Immature natural killer cell (primary cell): ENCODE results near the gene ZNF519. TPM values are rescaled to one million over a fixed set of nuclear protein-coding genes. Genes with fewer than 3 reads are reported as not detected.
"Not testable (repeated sequence)": the region's sequence is repeated elsewhere in the genome, so short reads cannot be mapped to it uniquely, and the experiment has no call there.

Experiments
- DNase-seq, 3 donors: peaks; one replicate each; pipeline ENCODE4 v3.0.0; 2022; ENCODE audit warnings: mixed read lengths in 1 of 3
- H3K27ac Mint-ChIP-seq, 6 donors: one replicate each; pipeline ENCODE4 v1.8.0; 2020; ENCODE audit warnings: mixed read lengths in 6 of 6, mild to moderate bottlenecking in 5 of 6, inconsistent platforms in 4 of 6, moderate library complexity in 3 of 6
- H3K27me3 Mint-ChIP-seq, 3 donors: one replicate each; pipeline ENCODE4 v1.8.0; 2020 to 2021; ENCODE audit warnings: low read depth in 3 of 3, mild to moderate bottlenecking in 3 of 3, mixed read lengths in 3 of 3, moderate library complexity in 3 of 3, inconsistent platforms in 1 of 3
- H3K36me3 Mint-ChIP-seq, 3 donors: one replicate each; pipeline ENCODE4 v1.8.0; 2020; ENCODE audit warnings: mixed read lengths in 3 of 3, inconsistent platforms in 2 of 3, mild to moderate bottlenecking in 2 of 3
- H3K4me1 Mint-ChIP-seq, 2 donors: one replicate each; pipeline ENCODE4 v1.8.0; 2020; ENCODE audit warnings: inconsistent platforms in 2 of 2, mild to moderate bottlenecking in 2 of 2, mixed read lengths in 2 of 2, moderate library complexity in 1 of 2
- H3K4me3 Mint-ChIP-seq, 5 donors: one replicate each; pipeline ENCODE4 v1.8.0; 2020; ENCODE audit warnings: mild to moderate bottlenecking in 5 of 5, mixed read lengths in 5 of 5, inconsistent platforms in 3 of 5, moderate library complexity in 3 of 5
- H3K9me3 Mint-ChIP-seq, 6 donors: one replicate each; pipeline ENCODE4 v1.8.0; 2020; ENCODE audit warnings: mild to moderate bottlenecking in 6 of 6, mixed read lengths in 6 of 6, inconsistent platforms in 4 of 6, moderate library complexity in 3 of 6
- polyA plus RNA-seq, 3 donors: library from polyadenylated mRNA; unstranded; fragments of 300-500 nt; fragmentation: Illumina TruSeq; gene quantifications; one replicate each; pipeline ENCODE4 v1.2.3, GENCODE V29; 2021

ZNF519 gene
- 1 to 10 TPM; 1.8 to 7.4 (median 3.8) TPM for polyA plus RNA-seq

DNA sequence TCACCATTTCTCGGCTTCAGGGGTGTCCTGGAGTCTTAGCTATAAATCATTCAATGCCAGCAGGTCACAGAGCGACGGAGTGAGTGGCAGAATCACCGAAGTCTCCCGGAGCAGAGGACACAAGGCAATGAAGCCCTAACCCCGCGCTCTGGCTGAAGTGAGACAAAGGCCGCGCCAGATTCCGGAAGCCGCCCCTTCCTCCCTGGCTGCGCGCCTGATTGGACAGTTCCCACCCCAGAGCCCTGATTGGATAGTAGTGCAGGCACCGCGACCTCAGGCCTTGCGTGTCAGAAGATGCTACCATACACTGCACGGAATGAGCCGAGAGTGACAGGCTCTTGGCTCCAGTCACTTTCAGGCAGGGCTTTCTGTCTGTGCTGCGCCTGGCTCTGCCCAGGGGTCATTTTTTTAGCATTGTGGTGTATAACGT lies at the start of gene ZNF519:
Gene ZNF519 (minus strand): TSS at position 165 of the 430 bp plus-strand sequence. CDS start 158 bp downstream, at position 7.
- H3K4me1 Mint-ChIP-seq: peaks cover 14 to 19% of the 10 kb centered on the region in 2 donors
- H3K36me3 Mint-ChIP-seq, H3K27me3 Mint-ChIP-seq, H3K9me3 Mint-ChIP-seq: not testable (repeated sequence)
- H3K27ac Mint-ChIP-seq: peak within 1 kb of the TSS; percentile 80 to 92 (median 84)
- H3K4me3 Mint-ChIP-seq: peak within 1 kb of the TSS; percentile 91 to 96 (median 93)
- DNase-seq: peak; percentile 89 to 91 (median 90)

GRCh38 chr18:14179306-14179705 lies 47.1 kb upstream of the ZNF519 start:
- Mint-ChIP-seq H3K4me3 (peak overlapping the region; percentile 83 to 94 (median 91)), H3K9me3 (no peaks in the 10 kb centered on the region), H3K36me3 (no peaks in the 10 kb centered on the region), H3K27ac (peak overlapping the region in 5 of 6 donors; percentile 32 to 87 (median 44)), H3K27me3 (peaks cover 0 to 2% (median 0%) of the 10 kb centered on the region in 3 donors), H3K4me1 (peaks cover 8 to 11% of the 10 kb centered on the region in 2 donors)
- DNase-seq: peak; percentile 3 to 29 (median 11)

- H3K4me3 Mint-ChIP-seq: peak overlapping the region; percentile 83 to 94 (median 91)
- not testable (repeated sequence) for H3K27me3 Mint-ChIP-seq, H3K36me3 Mint-ChIP-seq, H3K9me3 Mint-ChIP-seq
- H3K4me1 Mint-ChIP-seq: peaks cover 8 to 11% of the 10 kb centered on the region in 2 donors
- H3K27ac Mint-ChIP-seq: peak overlapping the region in 5 of 6 donors; percentile 40 to 87 (median 80)
- DNase-seq: peak; percentile 75 to 80 (median 75)
These were observed 46.3 kb upstream of the ZNF519 start for GRCh38 chr18:14178321-14179196.

DNA sequence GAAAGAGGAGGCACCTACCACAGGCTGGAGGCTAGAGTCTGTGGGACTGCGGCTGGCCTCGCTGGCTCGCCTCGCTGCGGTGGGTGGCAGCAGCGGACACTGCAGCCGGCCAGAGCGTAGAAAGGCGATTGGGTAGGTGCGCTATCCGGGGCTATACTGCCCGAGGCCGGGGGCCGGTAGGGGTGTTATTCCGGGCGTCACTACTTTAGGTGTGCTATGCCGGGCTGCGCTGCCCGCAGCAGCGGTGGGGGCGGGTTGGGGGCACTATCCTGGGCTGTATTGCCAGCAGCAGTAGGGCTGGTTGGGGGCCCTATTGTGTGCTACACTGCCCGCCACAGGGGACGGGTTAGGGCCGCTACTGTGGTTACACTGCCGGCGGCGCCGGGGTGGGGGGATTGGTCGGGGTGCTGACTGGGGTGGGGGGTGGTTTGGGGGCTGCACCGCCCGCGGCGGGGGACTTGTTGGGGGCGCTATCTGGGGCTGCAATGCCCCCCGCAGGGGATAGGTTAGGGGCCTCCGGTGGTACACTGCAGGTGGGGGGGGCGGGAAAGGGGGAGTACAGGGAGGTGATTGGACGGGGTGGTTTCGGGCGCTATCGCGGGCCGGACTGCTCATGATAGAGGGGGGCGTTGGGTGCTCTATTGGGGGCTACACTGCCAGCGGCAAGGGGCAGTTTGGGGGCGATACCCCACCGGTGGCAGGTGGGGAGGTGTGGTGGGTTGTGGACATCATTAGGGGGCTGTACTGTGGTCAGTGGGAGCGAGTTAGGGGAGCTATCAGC lies 45.5 kb upstream of the ZNF519 start:
- Mint-ChIP-seq H3K4me3 (peak overlapping the region in 4 of 5 donors; percentile 86 to 94 (median 92)), H3K4me1 (peaks cover 8 to 11% of the 10 kb centered on the region in 2 donors)
- not testable (repeated sequence) for H3K27me3 Mint-ChIP-seq, DNase-seq, H3K36me3 Mint-ChIP-seq, H3K9me3 Mint-ChIP-seq, H3K27ac Mint-ChIP-seq

DNA sequence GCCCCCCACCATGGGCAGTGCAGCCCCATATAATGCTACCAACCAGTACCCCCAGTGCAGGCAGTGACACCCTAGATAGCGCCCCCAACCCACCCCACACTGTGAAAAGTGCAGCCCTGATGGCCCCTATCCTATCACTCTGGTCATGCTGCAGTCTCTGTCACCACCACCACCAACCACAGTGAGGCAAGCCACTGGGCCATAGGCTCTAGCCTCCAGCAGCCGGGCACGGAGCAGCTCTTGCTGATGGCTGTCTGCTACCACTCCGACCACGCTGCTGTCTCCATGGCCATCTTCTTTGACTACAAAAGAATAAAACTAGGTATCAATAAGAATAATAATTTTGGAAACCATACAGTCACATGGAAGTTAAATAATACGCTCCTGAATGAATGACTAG lies 43.2 kb upstream of the ZNF519 start:
- not testable (repeated sequence) for DNase-seq, H3K27me3 Mint-ChIP-seq, H3K9me3 Mint-ChIP-seq, H3K27ac Mint-ChIP-seq, H3K36me3 Mint-ChIP-seq, H3K4me3 Mint-ChIP-seq
- H3K4me1 Mint-ChIP-seq: peaks cover 8 to 11% of the 10 kb centered on the region in 2 donors

GRCh38 chr18:14174706-14175085 lies 42.5 kb upstream of the ZNF519 start:
- no peak for DNase-seq
- H3K36me3 Mint-ChIP-seq: no peaks in the 10 kb centered on the region
- H3K4me3 Mint-ChIP-seq: no peak overlapping the region
- no peak overlapping the region for H3K27ac Mint-ChIP-seq
- peaks cover 0 to 6% (median 0%) of the 10 kb centered on the region in 3 donors for H3K27me3 Mint-ChIP-seq
- H3K9me3 Mint-ChIP-seq: no peaks in the 10 kb centered on the region
- H3K4me1 Mint-ChIP-seq: peaks cover 2 to 6% of the 10 kb centered on the region in 2 donors

GRCh38 chr18:14174002-14174705 lies 41.9 kb upstream of the ZNF519 start:
- not testable (repeated sequence) for H3K36me3 Mint-ChIP-seq, H3K27ac Mint-ChIP-seq, H3K4me1 Mint-ChIP-seq, H3K27me3 Mint-ChIP-seq, H3K9me3 Mint-ChIP-seq, DNase-seq, H3K4me3 Mint-ChIP-seq

- not testable (repeated sequence) for H3K27ac Mint-ChIP-seq, H3K4me3 Mint-ChIP-seq, H3K4me1 Mint-ChIP-seq, H3K27me3 Mint-ChIP-seq, H3K36me3 Mint-ChIP-seq, H3K9me3 Mint-ChIP-seq, DNase-seq
These were observed 41.1 kb upstream of the ZNF519 start for GRCh38 chr18:14173116-14173951.

DNA sequence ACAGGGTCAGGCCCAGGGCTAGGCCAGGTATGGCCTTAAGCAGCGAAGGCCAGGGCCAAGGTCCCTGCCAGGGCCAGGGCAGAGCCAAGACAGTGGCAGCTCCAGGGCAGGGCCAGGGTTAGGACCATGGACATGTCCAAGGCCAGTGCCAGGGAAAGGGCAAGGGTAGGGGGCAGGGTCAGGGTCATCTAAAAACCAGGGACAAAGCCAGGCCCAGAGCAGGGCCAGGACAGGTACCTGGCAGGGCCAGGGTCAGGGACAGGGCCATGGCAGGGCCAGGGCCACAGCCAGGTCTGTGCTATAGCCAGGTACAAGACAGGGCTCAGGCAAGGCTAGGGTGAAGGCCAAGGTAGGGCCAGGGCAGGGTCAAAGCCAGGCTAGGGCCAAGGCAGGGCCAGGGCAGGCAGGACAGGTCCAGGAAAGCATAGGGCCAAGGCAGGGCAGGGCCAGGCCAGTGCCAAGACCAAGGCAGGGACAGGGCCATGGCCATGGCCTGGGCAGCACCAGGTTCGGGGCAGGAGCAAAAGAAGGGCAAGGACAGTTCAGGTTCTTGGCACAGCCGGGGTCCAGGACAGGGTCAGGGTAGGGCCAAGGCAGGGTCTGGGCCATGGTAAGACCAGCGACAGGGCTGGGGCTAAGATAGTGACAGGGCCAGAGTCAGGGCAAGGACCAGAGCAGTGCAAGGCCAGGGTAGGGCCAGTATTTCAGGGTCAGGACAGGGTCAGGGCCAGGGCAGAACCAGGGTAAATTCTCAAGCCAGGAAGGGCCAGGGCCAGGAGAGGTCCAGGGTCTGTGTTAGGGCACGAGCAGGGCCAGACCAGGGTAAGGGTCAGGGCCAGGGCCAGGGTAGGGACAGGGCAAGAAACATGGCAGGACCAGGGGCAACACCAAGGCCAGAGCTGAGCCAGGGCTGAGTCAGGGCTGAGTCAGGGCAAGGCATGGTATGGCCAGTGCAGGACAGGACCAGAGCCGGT lies 40.2 kb upstream of the ZNF519 start:
- H3K4me3 Mint-ChIP-seq, H3K4me1 Mint-ChIP-seq, H3K9me3 Mint-ChIP-seq, H3K27ac Mint-ChIP-seq, H3K27me3 Mint-ChIP-seq, H3K36me3 Mint-ChIP-seq, DNase-seq: not testable (repeated sequence)

GRCh38 chr18:14171301-14172141 lies 39.3 kb upstream of the ZNF519 start:
- not testable (repeated sequence) for H3K4me1 Mint-ChIP-seq, DNase-seq, H3K36me3 Mint-ChIP-seq

DNA sequence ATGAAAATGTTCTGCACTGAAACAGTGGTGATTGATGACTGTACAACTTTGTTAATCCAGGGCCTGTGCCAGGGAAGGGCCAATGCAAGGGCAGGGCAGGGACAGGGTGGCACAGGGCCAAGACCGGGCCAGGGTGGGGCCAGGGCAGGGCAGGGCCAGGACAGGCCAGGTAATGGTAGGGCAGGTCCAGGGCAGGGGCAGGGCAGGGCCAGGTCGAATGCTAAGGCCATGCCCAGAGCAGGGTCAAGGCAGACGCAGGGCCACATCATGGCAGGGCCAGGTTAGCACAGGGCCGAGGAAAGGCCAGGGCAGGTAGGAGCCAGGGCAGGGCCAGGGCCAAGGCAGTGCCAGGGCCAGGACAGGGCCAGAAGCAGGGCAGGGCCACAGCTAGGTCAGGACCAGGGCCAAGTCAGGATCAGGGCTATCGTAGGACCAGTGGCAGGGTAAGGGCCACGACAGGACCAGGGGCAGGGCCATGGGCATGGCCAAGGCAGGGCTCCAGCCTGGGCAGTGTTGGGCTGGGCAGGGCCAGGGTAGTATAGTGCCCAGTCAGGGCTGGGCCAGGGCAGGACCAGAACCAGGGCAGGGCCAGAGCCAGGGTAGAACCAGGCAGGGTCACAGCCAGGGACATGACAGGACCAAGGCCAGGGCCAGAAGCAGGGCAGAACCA lies 38.3 kb upstream of the ZNF519 start:
- H3K36me3 Mint-ChIP-seq, H3K4me1 Mint-ChIP-seq, DNase-seq, H3K9me3 Mint-ChIP-seq, H3K27me3 Mint-ChIP-seq, H3K4me3 Mint-ChIP-seq: not testable (repeated sequence)
- H3K27ac Mint-ChIP-seq: peak overlapping the region in 1 of 6 donors; percentile 26

More at GRCh38 chr18:14171301-14172141, 39.3 kb upstream of the ZNF519 start:
- not testable (repeated sequence) for H3K4me3 Mint-ChIP-seq, H3K9me3 Mint-ChIP-seq, H3K27me3 Mint-ChIP-seq, H3K27ac Mint-ChIP-seq
